ENCODE measurements around the gene PKD2.
"Not testable (repeated sequence)": the region's sequence is repeated elsewhere in the genome, so short reads cannot be mapped to it uniquely, and the experiment has no call there.

PKD2 gene

GRCh38 chr4:88115587-88115986, 108.2 kb downstream of the PKD2 start:
- Mint-ChIP-seq H3K9me3 (peaks cover 15% of the 10 kb centered on the region), H3K4me1 (no peaks in the 10 kb centered on the region), H3K27ac (no peak overlapping the region), H3K36me3 (ENCODE audit: low read depth) (peaks cover 13% of the 10 kb centered on the region), H3K27me3 (ENCODE audit: low read depth) (peaks cover 2% of the 10 kb centered on the region), H3K4me3 (no peak overlapping the region)
- TF ChIP-seq, protein P1, sequence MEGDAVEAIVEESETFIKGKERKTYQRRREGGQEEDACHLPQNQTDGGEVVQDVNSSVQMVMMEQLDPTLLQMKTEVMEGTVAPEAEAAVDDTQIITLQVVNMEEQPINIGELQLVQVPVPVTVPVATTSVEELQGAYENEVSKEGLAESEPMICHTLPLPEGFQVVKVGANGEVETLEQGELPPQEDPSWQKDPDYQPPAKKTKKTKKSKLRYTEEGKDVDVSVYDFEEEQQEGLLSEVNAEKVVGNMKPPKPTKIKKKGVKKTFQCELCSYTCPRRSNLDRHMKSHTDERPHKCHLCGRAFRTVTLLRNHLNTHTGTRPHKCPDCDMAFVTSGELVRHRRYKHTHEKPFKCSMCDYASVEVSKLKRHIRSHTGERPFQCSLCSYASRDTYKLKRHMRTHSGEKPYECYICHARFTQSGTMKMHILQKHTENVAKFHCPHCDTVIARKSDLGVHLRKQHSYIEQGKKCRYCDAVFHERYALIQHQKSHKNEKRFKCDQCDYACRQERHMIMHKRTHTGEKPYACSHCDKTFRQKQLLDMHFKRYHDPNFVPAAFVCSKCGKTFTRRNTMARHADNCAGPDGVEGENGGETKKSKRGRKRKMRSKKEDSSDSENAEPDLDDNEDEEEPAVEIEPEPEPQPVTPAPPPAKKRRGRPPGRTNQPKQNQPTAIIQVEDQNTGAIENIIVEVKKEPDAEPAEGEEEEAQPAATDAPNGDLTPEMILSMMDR (IDR thresholded peaks at IDR 0.05; ENCODE audit: unreplicated experiment in 3 of 3): no peak

DNA sequence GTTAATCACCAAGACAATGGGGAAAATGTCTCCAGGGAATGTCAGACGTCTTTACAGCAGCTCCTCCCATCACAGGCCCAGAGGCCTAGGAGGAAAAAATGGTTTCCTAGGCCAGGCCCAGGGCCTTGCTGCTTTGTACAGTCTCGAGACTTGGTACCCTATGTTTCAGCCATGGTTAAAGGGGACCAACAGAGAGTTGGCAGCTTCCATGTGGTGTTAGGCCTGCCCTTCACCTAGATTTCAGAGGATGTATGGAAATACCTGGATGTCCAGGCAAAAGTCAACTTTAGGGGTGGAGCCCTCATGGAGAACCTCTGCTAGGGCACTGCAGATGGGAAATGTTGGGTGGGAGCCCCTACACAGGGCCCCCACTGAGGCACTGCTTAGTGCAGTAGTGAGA, 112.5 kb downstream of the PKD2 start:
- Mint-ChIP-seq H3K36me3 (ENCODE audit: low read depth) (peaks cover 29% of the 10 kb centered on the region), H3K9me3 (peaks cover 41% of the 10 kb centered on the region), H3K4me1 (no peaks in the 10 kb centered on the region), H3K27me3 (ENCODE audit: low read depth) (peaks cover 4% of the 10 kb centered on the region), H3K27ac (no peak overlapping the region), H3K4me3 (no peak overlapping the region)
- TF ChIP-seq, protein P1 (IDR thresholded peaks at IDR 0.05; ENCODE audit: unreplicated experiment in 3 of 3): no peak

DNA sequence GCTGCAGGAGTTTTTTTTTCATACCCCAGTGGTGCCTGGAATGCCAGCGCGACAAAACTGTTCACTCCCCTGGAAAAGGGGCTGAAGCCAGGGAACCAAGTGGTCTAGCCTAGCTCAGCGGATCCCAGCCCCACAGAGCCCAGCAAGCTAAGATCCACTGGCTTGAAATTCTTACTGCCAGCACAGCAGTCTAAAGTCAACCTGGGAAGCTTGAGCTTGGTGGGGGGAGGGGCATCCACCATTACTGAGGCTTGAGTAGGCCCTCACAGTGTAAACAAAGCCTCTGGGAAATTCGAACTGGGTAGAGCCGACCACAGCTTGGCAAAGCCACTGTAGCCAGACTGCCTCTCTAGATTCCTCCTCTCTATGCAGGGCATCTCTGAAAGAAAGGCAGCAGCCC, 114.8 kb downstream of the PKD2 start:
- peaks cover 56% of the 10 kb centered on the region for H3K9me3 Mint-ChIP-seq
- H3K27ac Mint-ChIP-seq; H3K4me3 Mint-ChIP-seq; H3K4me1 Mint-ChIP-seq; H3K27me3 Mint-ChIP-seq (ENCODE audit: low read depth): not testable (repeated sequence)
- peaks cover 29% of the 10 kb centered on the region for H3K36me3 Mint-ChIP-seq (ENCODE audit: low read depth)
